Measurements from ENCODE around the gene RTEL1.
"Not testable (repeated sequence)": the region's sequence is repeated elsewhere in the genome, so short reads cannot be mapped to it uniquely, and the experiment has no call there.

The RTEL1 gene

DNA sequence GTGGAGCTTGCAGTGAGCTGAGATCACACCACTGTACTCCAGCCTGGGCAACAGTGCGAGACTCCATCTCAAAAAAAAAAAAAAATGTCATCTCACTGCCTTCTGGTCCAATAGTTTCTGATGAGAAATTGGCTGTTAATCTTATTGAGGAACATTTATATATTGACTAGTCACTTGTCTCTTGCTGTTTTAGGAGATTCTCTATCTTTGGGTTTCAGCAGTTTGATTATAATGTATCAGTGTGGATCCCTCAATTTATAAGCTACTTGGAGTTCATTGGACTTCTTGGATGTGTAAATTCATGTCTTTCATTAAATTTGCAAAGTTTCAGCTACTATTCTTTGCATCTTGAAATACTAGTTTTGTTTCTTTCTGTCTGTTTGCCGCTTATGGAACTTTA, 60.9 kb downstream of the RTEL1 start:
- DNase-seq (ENCODE audit: low read depth in 2 of 2), result no peak

DNA sequence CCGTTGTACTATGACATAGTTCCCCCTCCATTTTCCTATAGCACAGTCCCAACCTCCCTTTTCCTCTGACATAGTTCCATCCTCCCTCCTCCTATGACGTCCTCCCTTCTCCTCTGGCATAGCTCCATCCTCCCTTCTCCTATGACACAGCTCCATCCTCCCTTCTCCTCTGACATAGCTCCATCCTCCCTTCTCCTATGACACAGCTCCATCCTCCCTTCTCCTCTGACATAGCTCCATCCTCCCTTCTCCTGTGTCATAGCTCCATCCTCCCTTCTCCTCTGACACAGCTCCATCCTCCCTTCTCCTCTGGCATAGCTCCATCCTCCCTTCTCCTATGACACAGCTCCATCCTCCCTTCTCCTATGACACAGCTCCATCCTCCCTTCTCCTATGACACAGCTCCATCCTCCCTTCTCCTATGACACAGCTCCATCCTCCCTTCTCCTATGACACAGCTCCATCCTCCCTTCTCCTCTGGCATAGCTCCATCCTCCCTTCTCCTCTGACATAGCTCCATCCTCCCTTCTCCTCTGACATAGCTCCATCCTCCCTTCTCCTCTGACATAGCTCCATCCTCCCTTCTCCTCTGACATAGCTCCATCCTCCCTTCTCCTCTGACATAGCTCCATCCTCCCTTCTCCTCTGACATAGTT, 65.0 kb downstream of the RTEL1 start:
- DNase-seq (ENCODE audit: low read depth in 2 of 2), result not testable (repeated sequence)

DNA sequence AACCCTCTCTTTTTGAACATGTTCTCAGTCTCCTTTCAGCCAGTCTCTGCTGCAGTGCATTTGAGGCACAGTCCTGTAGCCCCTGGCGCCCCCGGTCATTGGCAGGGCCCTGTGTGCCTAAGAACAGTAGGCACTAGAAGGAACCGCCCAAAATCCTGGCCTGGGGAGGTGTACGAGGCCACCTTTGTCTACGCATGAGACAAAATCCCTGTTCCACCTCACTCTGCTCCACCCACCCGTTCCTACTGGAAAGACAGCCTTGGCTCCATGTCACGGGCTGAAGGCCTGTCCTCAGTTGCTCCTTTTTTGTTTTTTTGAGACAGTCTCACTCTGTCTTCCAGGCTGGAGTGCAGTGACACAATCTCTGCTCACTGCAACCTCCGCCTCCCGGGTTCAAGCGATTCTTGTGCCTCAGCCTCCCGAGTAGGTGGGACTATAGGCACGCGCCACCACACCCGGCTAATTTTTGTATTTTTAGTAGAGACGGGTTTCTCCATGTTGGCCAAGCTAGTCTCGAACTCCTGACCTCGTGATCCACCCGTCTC, 72.1 kb downstream of the RTEL1 start:
- not testable (repeated sequence) for DNase-seq (ENCODE audit: low read depth in 2 of 2)

GRCh38 chr20:63731410-63731809, 73.3 kb downstream of the RTEL1 start:
- DNase-seq (ENCODE audit: low read depth in 2 of 2), result no peak

GRCh38 chr20:63732118-63733095, 74.3 kb downstream of the RTEL1 start:
- no peak for DNase-seq (ENCODE audit: low read depth in 2 of 2)

DNA sequence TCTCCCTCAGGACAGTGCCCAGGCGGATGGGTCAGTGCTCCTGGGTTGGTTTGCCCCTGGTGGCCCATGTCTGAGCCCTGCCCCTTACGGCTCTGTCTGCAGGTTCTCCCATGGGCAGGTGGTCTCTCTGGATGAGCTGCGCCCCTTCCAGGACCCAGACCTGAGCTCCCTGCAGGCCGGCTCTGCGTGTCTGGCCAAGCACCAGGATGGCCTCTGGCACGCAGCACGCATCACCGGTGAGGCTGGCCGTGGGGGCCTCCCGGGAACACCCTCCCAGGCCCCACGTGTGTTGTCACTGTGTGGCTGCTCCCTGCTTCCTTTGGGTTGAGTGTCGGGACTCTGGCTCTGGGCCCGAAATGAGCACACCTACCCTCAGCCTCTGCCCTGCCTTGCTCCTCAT, 75.0 kb downstream of the RTEL1 start:
- DNase-seq (ENCODE audit: low read depth in 2 of 2), result no peak

DNA sequence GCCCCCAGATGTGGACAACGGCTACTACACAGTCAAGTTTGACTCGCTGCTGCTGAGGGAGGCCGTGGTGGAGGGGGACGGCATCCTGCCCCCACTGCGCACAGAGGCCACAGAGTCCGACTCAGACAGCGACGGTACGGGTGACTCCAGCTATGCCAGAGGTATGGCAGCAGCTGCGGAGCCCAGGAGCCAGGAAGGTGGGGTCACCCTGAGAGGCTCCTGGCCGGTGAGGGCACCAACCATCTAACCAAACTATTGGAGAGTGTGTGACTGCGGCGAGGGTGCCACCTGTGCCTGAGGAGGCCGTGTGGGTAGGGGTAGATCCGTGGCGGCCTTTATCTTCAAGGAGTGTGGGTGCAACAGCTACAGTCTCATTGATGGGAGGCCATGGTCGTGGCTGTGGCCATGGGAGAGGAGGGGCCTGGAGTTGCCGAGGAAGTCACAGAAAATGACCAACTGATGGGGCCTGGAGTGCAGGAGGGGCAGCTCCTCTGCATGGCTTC, 75.5 kb downstream of the RTEL1 start:
- no peak for DNase-seq (ENCODE audit: low read depth in 2 of 2)

- DNase-seq (ENCODE audit: low read depth in 2 of 2), result no peak
Observed at GRCh38 chr20:63734111-63734945, 76.2 kb downstream of the RTEL1 start.

- DNase-seq (ENCODE audit: low read depth in 2 of 2), result no peak
Observed at GRCh38 chr20:63734946-63735858, 77.1 kb downstream of the RTEL1 start.

- DNase-seq (ENCODE audit: low read depth in 2 of 2), result peak in 1 of 2 donors; percentile 47
Observed at GRCh38 chr20:63735859-63736718, 78.0 kb downstream of the RTEL1 start, which contains the start of gene LIME1. Gene LIME1 (plus strand): TSS chr20:63736664. CDS start chr20:63737550, 886 bp downstream.

GRCh38 chr20:63736893-63737694, 79.0 kb downstream of the RTEL1 start:
- no peak for DNase-seq (ENCODE audit: low read depth in 2 of 2)

- DNase-seq (ENCODE audit: low read depth in 2 of 2), result no peak
Observed at GRCh38 chr20:63737695-63737944, 79.5 kb downstream of the RTEL1 start.

- DNase-seq (ENCODE audit: low read depth in 2 of 2), result no peak
Observed at GRCh38 chr20:63737945-63738686, 80.0 kb downstream of the RTEL1 start.

GRCh38 chr20:63738687-63739129, 80.6 kb downstream of the RTEL1 start:
- no peak for DNase-seq (ENCODE audit: low read depth in 2 of 2)

DNA sequence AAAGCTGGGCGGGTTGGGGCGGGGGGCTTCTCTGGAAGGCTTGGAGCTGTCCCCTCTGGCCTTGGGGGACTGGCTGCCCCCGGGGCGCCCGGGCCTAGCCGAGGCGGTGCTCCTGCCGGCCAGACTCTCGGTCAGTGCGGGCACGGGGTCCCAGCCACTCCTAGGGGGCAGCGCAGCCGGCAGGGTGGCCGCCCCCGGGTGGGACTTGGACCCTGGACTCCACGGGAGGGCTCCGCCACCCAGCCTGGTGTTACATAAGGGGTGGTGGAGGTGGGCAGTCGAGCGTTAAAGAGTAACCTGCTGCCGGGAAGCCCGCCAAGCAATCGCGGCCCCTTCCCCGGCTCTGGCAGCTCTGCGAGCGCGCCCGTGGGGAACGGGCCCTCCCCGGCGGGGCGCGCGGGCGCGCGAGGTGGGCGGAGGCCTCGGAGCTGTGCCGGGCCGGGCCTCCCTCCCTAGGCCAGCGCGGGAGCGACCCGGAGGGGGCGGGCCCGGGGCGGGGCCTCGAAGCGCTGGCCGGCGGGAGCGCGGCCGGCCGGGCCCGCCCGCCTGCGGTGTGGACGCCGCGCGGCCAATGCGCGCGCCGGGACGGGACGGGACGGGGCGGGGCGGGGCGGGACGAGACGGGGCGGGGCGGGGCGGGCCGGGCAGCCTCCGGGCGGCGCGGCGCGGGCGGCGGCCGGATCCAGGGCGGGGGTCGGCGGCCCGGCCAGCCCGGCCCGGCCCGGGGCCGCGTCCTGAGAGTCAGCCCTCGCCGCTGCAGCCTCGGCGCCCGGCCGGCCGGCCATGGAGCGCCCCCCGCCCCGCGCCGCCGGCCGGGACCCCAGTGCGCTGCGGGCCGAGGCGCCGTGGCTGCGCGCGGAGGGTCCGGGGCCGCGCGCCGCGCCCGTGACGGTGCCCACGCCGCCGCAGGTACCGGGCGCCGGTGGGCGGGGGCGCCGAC, 81.3 kb downstream of the RTEL1 start, which contains the start of gene SLC2A4RG:
TSS of gene SLC2A4RG (plus strand) at position 647 of the 940 bp plus-strand sequence. CDS start at position 784, 137 bp downstream.
- DNase-seq (ENCODE audit: low read depth in 2 of 2), result peak in 1 of 2 donors; percentile 66

DNA sequence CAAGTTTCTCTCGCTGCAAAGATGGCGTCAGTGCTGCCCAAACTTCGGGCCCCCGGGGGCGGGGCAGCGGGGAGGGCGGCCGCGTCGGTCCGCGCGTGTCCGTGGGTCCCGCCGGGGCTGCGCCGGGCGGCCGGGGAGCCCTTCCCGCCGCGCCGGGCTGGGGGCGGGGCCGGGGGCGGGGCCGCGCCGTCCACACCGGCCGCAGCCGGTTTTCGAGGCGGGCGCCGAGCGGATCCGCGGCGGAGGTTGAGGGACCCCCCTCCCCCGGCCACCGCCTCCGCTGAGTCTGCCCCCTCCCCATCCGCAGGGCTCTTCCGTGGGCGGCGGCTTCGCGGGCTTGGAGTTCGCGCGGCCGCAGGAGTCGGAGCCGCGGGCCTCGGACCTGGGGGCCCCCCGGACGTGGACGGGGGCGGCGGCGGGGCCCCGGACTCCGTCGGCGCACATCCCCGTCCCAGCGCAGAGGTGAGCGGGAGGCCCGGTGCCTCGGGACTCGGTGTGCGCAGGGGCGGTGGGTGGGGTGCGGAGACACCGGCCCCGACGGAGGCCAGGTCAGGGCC, 82.0 kb downstream of the RTEL1 start:
- DNase-seq (ENCODE audit: low read depth in 2 of 2), result no peak
